A549 (cell line): ENCODE data around the gene FAM221B. TPM values are rescaled to one million over a fixed set of nuclear protein-coding genes. Genes with fewer than 3 reads are reported as not detected.

Experiments
- ATAC-seq, 2 experiments: fragments of 200-7000 bp in 1 of 2; fragments of >200 bp in 1 of 2; cut with Nextera tagmentation in 1 of 2; cut with Tn5 transposase in 1 of 2; 3 replicates each; pipeline versions ENCODE4 v1.8.0 to v1.9.1; 2018 to 2020; ENCODE audit warnings: mild to moderate bottlenecking in 1 of 2, moderate library complexity in 1 of 2
- CTCF ChIA-PET: fragments of 300-600 bp; sonication (Branson Sonifier 250); formaldehyde crosslinking; extraction: SDS; loops from one replicate; lab custom pipeline; 2021; ENCODE audit warnings: antibody characterized with exemption, inconsistent platforms; lab: Yijun Ruan, JAX
- POLR2A ChIA-PET: fragments of 350-600 bp; formaldehyde crosslinking; extraction: SDS; loops from one replicate; lab custom pipeline; 2021; ENCODE audit warnings: antibody characterized with exemption, inconsistent platforms; lab: Yijun Ruan, JAX
- DNase-seq, 2 experiments: peaks; one replicate each; pipeline versions ENCODE4 v3.0.0 to v3.0.0-alpha.2; 2011 to 2016; ENCODE audit warnings: low read depth in 1 of 2, low spot score in 1 of 2
- FAIRE-seq: peaks from 2 replicates; lab custom pipeline; 2011; peaks lifted over from hg19 to GRCh38; lab: Jason Lieb, UNC
- H3K27ac ChIP-seq, 2 experiments: fragments of >200 bp; sonication (Bioruptor Twin); formaldehyde crosslinking; 3 replicates each; pipeline ENCODE4 v1.5.1; 2016 to 2017
- H3K4me1 ChIP-seq: fragments of >200 bp; sonication (Bioruptor Twin); formaldehyde crosslinking; 3 replicates; pipeline ENCODE4 v1.6.1; 2016
- H3K4me2 ChIP-seq: fragments of >200 bp; sonication (Bioruptor Twin); formaldehyde crosslinking; 3 replicates; pipeline ENCODE4 v1.6.1; 2016
- H3K4me3 ChIP-seq: fragments of >200 bp; sonication (Bioruptor Twin); formaldehyde crosslinking; 3 replicates; pipeline ENCODE4 v1.5.1; 2016
- H3K9me3 ChIP-seq: fragments of >200 bp; sonication (Bioruptor Twin); formaldehyde crosslinking; 3 replicates; pipeline ENCODE4 v1.6.1; 2016
- BCL3 ChIP-seq: fragments of >200 bp; sonication (Bioruptor Twin); formaldehyde crosslinking; IDR thresholded peaks from 3 replicates; pipeline ENCODE4 v1.6.1; 2016
- CHD2 ChIP-seq: fragments of 150-350 bp; IDR thresholded peaks from 2 replicates; pipeline ENCODE4 v1.6.1; 2014; ENCODE audit warnings: low read length; ENCODE audit not compliant: partially characterized antibody
- CTCF ChIP-seq: fragments of >200 bp; sonication (Bioruptor Twin); formaldehyde crosslinking; IDR thresholded peaks from 3 replicates; pipeline ENCODE4 v1.5.1; 2016
- E2F6 ChIP-seq: IDR thresholded peaks from 2 replicates; pipeline ENCODE4 v1.6.1; 2012; ENCODE audit warnings: low read depth, borderline replicate concordance
- EHMT2 ChIP-seq: fragments of 200-600 bp; sonication (generic); IDR thresholded peaks from 2 replicates; pipeline ENCODE4 v1.6.1; 2016; ENCODE audit warnings: antibody characterized with exemption, low read depth, mild to moderate bottlenecking, moderate library complexity
- ELK1 ChIP-seq: fragments of 150-350 bp; IDR thresholded peaks from 2 replicates; pipeline ENCODE4 v1.6.1; 2014; ENCODE audit warnings: low read depth, mild to moderate bottlenecking, low read length
- EP300 ChIP-seq, 2 experiments: fragments of >200 bp; sonication (Bioruptor Twin); formaldehyde crosslinking; IDR thresholded peaks; 2 replicates in 1 of 2; 3 replicates in 1 of 2; pipeline ENCODE4 v1.6.1; 2016 to 2017
- FOSB ChIP-seq: fragments of 250-450 bp; sonication (Bioruptor Pico); IDR thresholded peaks from 2 replicates; pipeline ENCODE4 v1.5.0; 2020; ENCODE audit warnings: mild to moderate bottlenecking, moderate library complexity
- HES2 ChIP-seq: fragments of >200 bp; sonication (Bioruptor Twin); formaldehyde crosslinking; IDR thresholded peaks from 2 replicates; pipeline ENCODE4 v1.6.1; 2016
- HOXB13 ChIP-seq: fragments of 250-450 bp; sonication (Bioruptor Pico); IDR thresholded peaks from 2 replicates; pipeline ENCODE4 v1.5.0; 2020; ENCODE audit warnings: low read depth, mild to moderate bottlenecking, moderate library complexity
- HOXB5 ChIP-seq: fragments of 250-450 bp; sonication (Bioruptor Pico); IDR thresholded peaks from 2 replicates; pipeline ENCODE4 v1.5.0; 2020; ENCODE audit warnings: mild to moderate bottlenecking, moderate library complexity
- JUNB ChIP-seq: fragments of >200 bp; sonication (Bioruptor Twin); formaldehyde crosslinking; IDR thresholded peaks from 2 replicates; pipeline ENCODE4 v1.6.1; 2016
- KDM1A ChIP-seq: fragments of 200-600 bp; sonication (generic); IDR thresholded peaks from 2 replicates; pipeline ENCODE4 v1.6.1; 2016; ENCODE audit warnings: low read depth, mild to moderate bottlenecking
- NPAS2 ChIP-seq: fragments of 250-450 bp; sonication (Bioruptor Pico); IDR thresholded peaks from 2 replicates; pipeline ENCODE4 v1.8.0; 2022; ENCODE audit warnings: mild to moderate bottlenecking, moderate library complexity, borderline replicate concordance
- POLR2AphosphoS2 ChIP-seq: conservative IDR thresholded peaks from 2 replicates; pipeline ENCODE4 v1.6.1; 2012; ENCODE audit warnings: low read length, improper control_type of control experiment, inconsistent platforms
- RARB ChIP-seq: fragments of 250-450 bp; sonication (Bioruptor Pico); IDR thresholded peaks from 2 replicates; pipeline ENCODE4 v1.8.0; 2021; ENCODE audit warnings: mild to moderate bottlenecking, moderate library complexity
- RFX5 ChIP-seq: fragments of 450-650 bp; IDR thresholded peaks from 2 replicates; pipeline ENCODE4 v1.7.1; 2014; ENCODE audit warnings: antibody characterized with exemption, mild to moderate bottlenecking, moderate library complexity
- SMC3 ChIP-seq: fragments of >200 bp; sonication (Bioruptor Twin); formaldehyde crosslinking; IDR thresholded peaks from 3 replicates; pipeline ENCODE4 v1.6.1; 2018; ENCODE audit warnings: inconsistent platforms
- TP53 ChIP-seq: fragments of 250-450 bp; sonication (Bioruptor Pico); IDR thresholded peaks from 2 replicates; pipeline ENCODE4 v1.5.0; 2021; ENCODE audit warnings: mild to moderate bottlenecking, moderate library complexity
- ZFP36 ChIP-seq: fragments of 450-650 bp; IDR thresholded peaks from 2 replicates; pipeline ENCODE4 v1.6.1; 2014; ENCODE audit warnings: borderline replicate concordance; ENCODE audit not compliant: partially characterized antibody
- WGBS: methylation state at CpG from one replicate; pipeline ENCODE4 v1.1.6; 2017; ENCODE audit errors: missing lambda C conversion rate; 5-methylcytosine and 5-hydroxymethylcytosine counted together
- polyA plus RNA-seq, 4 experiments: library from polyadenylated mRNA; depleted of rRNA in 3 of 4; stranded (reverse); fragments of >200 nt; fragmentation: RNase III in 1 of 4; extraction: RNeasy Plus Mini Kit Qiagen cat#74134 plus additional on column Dnase treatment in 1 of 4; gene quantifications; 2 replicates in 3 of 4; 3 replicates in 1 of 4; pipeline ENCODE4 v1.2.3, GENCODE V29; 2011 to 2017

The FAM221B gene
- polyA plus RNA-seq, 2 of the 4 experiments (the other 2 are of a cell fraction): not detected

GRCh38 chr9:35858458-35858857 lies 29.9 kb upstream of the FAM221B start:
- ChIA-PET CTCF (interaction anchor here (1.3 to 8.1 kb wide), 8 partner anchors 16 to 102 kb away, joined by 3 to 36 read pairs (median 4); no protein-coding TSS in a partner anchor), POLR2A (no interaction called here)
- Histone ChIP-seq H3K9me3 (no peaks in the 10 kb centered on the region), H3K4me2 (no peak overlapping the region), H3K4me3 (no peak overlapping the region), H3K27ac (no peak overlapping the region), H3K4me1 (no peaks in the 10 kb centered on the region)
- WGBS: 73% methylated on average over 5 of the region's 5 CpGs
- FAIRE-seq (no peak), DNase-seq (no peak), ATAC-seq (no peak)
- no peak for TF ChIP-seq CHD2

GRCh38 chr9:35856882-35857281 lies 28.4 kb upstream of the FAM221B start:
- no peak for ATAC-seq
- TF ChIP-seq HOXB13 (CRISPR knock-in tag): no peak
- TF ChIP-seq TP53 (CRISPR knock-in tag): no peak
- TF ChIP-seq KDM1A: no peak
- no peak for TF ChIP-seq ZFP36
- no peak for TF ChIP-seq RARB (CRISPR knock-in tag)
- TF ChIP-seq, all 56 proteins: peak for 0
- WGBS: 53% methylated on average over 5 of the region's 5 CpGs
- H3K4me1 ChIP-seq: no peaks in the 10 kb centered on the region
- no peak overlapping the region for H3K4me3 ChIP-seq
- ChIA-PET POLR2A (interaction anchor here (0.6 kb wide), 1 partner anchor 178 kb away, joined by 4 read pairs; no protein-coding TSS in a partner anchor), CTCF (interaction anchor here (0.6 to 8.1 kb wide), 13 partner anchors 11 to 67 kb away, joined by 3 to 36 read pairs (median 6); partner anchors contain the start of genes HINT2, HRCT1 and SPAG8)
- no peak overlapping the region for H3K4me2 ChIP-seq
- H3K27ac ChIP-seq: no peak overlapping the region
- no peaks in the 10 kb centered on the region for H3K9me3 ChIP-seq
- no peak for DNase-seq
- FAIRE-seq: no peak

- H3K4me3 ChIP-seq: no peak overlapping the region
- WGBS: 51% methylated on average over 3 of the region's 3 CpGs
- CTCF ChIA-PET: interaction anchor here (1.5 to 8.1 kb wide), 5 partner anchors 11 to 45 kb away, joined by 6 to 36 read pairs (median 8); partner anchors contain the start of gene SPAG8
- ATAC-seq: no peak
- TF ChIP-seq BCL3 (no peak), NPAS2 (no peak), EP300 (IDR thresholded peaks at IDR 0.05) (no peak), ELK1 (no peak), JUNB (no peak), SMC3 (no peak), TP53 (CRISPR knock-in tag) (no peak), E2F6 (no peak), HOXB5 (CRISPR knock-in tag) (no peak), CTCF (no peak), RARB (CRISPR knock-in tag) (no peak), CHD2 (no peak), EHMT2 (no peak), FOSB (no peak), POLR2AphosphoS2 (no peak), HES2 (no peak), RFX5 (no peak)
- TF ChIP-seq, all 56 proteins: peak for 0
- FAIRE-seq (no peak), DNase-seq (no peak)
- H3K4me2 ChIP-seq: no peak overlapping the region
- H3K4me1 ChIP-seq: no peaks in the 10 kb centered on the region
- no peaks in the 10 kb centered on the region for H3K9me3 ChIP-seq
- POLR2A ChIA-PET: no interaction called here
- no peak overlapping the region for H3K27ac ChIP-seq
Observed at GRCh38 chr9:35856206-35856605, 27.7 kb upstream of the FAM221B start.
